Ishikawa (cell line): ENCODE data around the gene FAM20C.

Experiments used
- CEBPB ChIP-seq: IDR thresholded peaks from 2 replicates; pipeline ENCODE4 v1.6.1; 2012
- CREB1 ChIP-seq: IDR thresholded peaks from 2 replicates; pipeline ENCODE4 v1.6.1; 2012; ENCODE audit warnings: low read depth
- EGR1 ChIP-seq: IDR thresholded peaks from 2 replicates; pipeline ENCODE4 v1.6.1; 2012
- EP300 ChIP-seq: IDR thresholded peaks from 2 replicates; pipeline ENCODE4 v1.6.1; 2012; ENCODE audit warnings: borderline replicate concordance
- FOXM1 ChIP-seq: IDR thresholded peaks from 2 replicates; pipeline ENCODE4 v1.6.1; 2012; ENCODE audit warnings: low read depth, borderline replicate concordance
- MAX ChIP-seq: IDR thresholded peaks from 2 replicates; pipeline ENCODE4 v1.6.1; 2012
- NFIC ChIP-seq: IDR thresholded peaks from 2 replicates; pipeline ENCODE4 v1.6.1; 2012
- RAD21 ChIP-seq: IDR thresholded peaks from 2 replicates; pipeline ENCODE4 v1.6.1; 2012; ENCODE audit warnings: low read depth
- REST ChIP-seq: IDR thresholded peaks from 2 replicates; pipeline ENCODE4 v1.6.1; 2012; ENCODE audit warnings: low read depth, mild to moderate bottlenecking
- TAF1 ChIP-seq: IDR thresholded peaks from 2 replicates; pipeline ENCODE4 v1.6.1; 2012; ENCODE audit warnings: low read depth, mild to moderate bottlenecking
- TCF12 ChIP-seq: IDR thresholded peaks from 2 replicates; pipeline ENCODE4 v1.6.1; 2012; ENCODE audit warnings: low read depth
- TEAD4 ChIP-seq: IDR thresholded peaks from 2 replicates; pipeline ENCODE4 v1.6.1; 2012
- USF1 ChIP-seq: IDR thresholded peaks from 2 replicates; pipeline ENCODE4 v1.6.1; 2012
- YY1 ChIP-seq: IDR thresholded peaks from 2 replicates; pipeline ENCODE4 v1.6.1; 2012; ENCODE audit warnings: low read depth
- ZBTB7A ChIP-seq: IDR thresholded peaks from 2 replicates; pipeline ENCODE4 v1.6.1; 2012; ENCODE audit warnings: low read depth

Gene FAM20C

GRCh38 chr7:176381-176780, 16.0 kb upstream of the FAM20C start:
- TF ChIP-seq YY1 (no peak), FOXM1 (no peak), TCF12 (no peak), RAD21 (no peak), CEBPB (no peak), TAF1 (no peak), CREB1 (no peak), REST (no peak), EP300 (no peak), ZBTB7A (no peak), MAX (no peak), EGR1 (no peak), NFIC (no peak), TEAD4 (no peak), USF1 (no peak)

GRCh38 chr7:176786-177459, 15.4 kb upstream of the FAM20C start:
- TF ChIP-seq TAF1 (no peak), YY1 (no peak), CREB1 (no peak), NFIC (no peak), MAX (no peak), TEAD4 (no peak), EGR1 (no peak)

- TF ChIP-seq EP300, result no peak
- no peak for TF ChIP-seq NFIC
- no peak for TF ChIP-seq CEBPB
- no peak for TF ChIP-seq RAD21
- TF ChIP-seq MAX, result no peak
- TF ChIP-seq TCF12, result no peak
- TF ChIP-seq EGR1, result no peak
Observed at GRCh38 chr7:178444-178843, 13.9 kb upstream of the FAM20C start.

GRCh38 chr7:179209-179681, 13.1 kb upstream of the FAM20C start:
- TF ChIP-seq CREB1 (no peak), TCF12 (no peak), RAD21 (no peak), YY1 (no peak), CEBPB (no peak), TEAD4 (no peak), REST (no peak), USF1 (no peak), FOXM1 (no peak), NFIC (no peak)

- TF ChIP-seq YY1 (no peak), CEBPB (no peak), MAX (no peak)
Observed at GRCh38 chr7:179948-180694, 12.2 kb upstream of the FAM20C start.

- TF ChIP-seq USF1 (no peak), MAX (no peak), RAD21 (no peak), EGR1 (no peak), TEAD4 (no peak), CEBPB (no peak), REST (no peak), ZBTB7A (no peak), TAF1 (no peak), EP300 (no peak), CREB1 (no peak), NFIC (no peak), FOXM1 (no peak), TCF12 (no peak), YY1 (no peak)
Observed at GRCh38 chr7:181738-182137, 10.6 kb upstream of the FAM20C start.
